ENCODE measurements around the gene COBLL1.

Gene COBLL1

DNA sequence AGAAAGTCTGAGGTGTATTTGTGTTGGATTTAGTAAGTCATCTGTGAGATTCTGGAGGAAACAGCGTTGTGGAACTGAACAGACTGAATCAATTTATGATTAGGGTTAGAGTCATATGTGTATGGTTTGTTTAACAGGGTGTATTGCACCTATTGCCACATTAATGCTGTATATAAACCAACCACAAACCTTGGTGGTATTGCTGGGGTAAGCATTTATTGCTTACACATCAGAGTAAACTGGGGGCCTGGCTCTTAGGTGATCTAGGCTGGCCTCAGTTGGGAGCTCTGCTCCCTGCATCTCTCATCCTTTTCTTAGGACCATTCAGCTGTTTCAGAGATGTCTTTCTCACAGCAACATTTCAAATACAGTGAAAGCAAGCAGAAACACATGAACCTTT lies 160.6 kb downstream of the COBLL1 start:
- no peak for DNase-seq (ENCODE audit: low read depth)

GRCh38 chr2:164678631-164679149 lies 162.9 kb downstream of the COBLL1 start:
- DNase-seq (ENCODE audit: low read depth), result no peak

DNA sequence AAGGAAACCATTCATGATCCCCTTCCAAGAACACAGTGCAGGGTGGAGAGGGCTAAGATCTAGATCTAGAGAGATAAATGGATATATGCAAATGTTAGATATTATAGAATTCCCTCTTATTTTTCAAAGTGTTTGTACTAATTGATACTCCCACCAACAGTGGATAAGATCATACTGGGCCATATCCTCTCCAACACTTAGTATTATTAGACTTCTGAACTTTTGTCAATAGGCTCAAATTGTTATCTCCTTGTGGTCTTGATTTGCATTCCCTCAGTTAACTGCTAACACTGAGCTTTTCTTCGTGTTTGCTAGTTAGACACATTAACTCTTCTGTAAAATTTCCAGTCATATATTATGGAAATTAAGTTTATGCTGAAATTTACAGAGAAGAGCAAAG lies 163.9 kb downstream of the COBLL1 start:
- DNase-seq (ENCODE audit: low read depth), result no peak

- no peak for DNase-seq (ENCODE audit: low read depth)
Observed at GRCh38 chr2:164677271-164677670, 164.4 kb downstream of the COBLL1 start.

GRCh38 chr2:164675687-164676086 lies 165.9 kb downstream of the COBLL1 start:
- no peak for DNase-seq (ENCODE audit: low read depth)

DNA sequence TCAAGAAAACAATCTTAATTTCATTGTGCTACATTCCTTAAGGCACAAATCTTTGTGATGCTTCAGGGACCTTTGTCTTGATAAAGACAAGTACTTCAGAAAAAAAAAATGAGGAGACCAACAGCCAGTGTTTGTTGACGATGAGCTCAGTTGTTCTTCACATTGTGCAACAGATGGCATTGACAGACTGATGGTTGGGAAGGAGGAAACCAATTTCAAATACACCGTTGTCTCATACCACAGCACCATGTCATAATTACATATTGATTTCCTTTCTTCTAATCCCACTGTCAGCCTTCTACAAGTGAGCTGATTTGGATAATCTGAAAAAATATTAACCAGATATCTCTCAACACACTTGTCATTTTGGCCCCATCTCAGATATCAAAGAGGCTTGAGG lies 166.6 kb downstream of the COBLL1 start:
- no peak for DNase-seq (ENCODE audit: low read depth)

GRCh38 chr2:164671664-164672396 lies 169.8 kb downstream of the COBLL1 start:
- DNase-seq (ENCODE audit: low read depth), result no peak

DNA sequence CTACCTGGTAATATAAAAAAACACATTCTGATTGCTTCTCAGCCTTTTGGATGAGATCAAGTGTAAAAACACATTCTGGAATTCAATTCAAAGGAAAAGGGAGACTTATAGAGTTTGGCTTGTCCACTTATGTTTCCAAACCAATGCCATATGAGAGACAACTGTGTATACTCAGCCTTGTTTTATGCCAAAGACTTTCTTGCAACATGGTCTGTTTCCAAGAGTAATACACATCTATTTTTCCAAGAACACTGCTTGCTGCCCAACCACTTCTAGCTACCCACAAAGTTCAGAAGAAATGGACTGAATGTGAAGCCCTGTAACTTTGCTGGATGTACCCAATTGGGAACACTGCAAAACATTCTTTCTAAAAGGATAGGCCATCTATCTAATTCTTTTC lies 172.3 kb downstream of the COBLL1 start:
- no peak for DNase-seq (ENCODE audit: low read depth)

DNA sequence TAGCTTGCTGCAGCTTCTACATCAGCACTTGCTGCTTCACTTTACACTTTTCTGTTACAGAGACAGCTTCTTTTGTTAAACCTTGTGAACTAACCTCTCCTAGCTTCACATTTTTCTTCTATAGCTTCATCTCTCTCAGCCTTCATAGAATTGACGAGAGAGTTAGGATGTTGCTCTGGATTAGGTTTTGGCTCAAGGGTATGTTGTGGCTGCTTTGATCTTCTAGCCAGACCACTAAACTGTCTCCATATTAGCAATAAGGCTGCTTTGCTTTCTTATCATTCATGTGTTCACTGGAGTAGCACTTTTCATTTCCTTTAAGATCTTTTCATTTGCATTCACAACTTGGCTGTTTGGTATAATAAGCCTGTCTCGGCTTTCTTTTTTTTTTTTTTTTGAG lies 174.1 kb downstream of the COBLL1 start:
- no peak for DNase-seq (ENCODE audit: low read depth)

DNA sequence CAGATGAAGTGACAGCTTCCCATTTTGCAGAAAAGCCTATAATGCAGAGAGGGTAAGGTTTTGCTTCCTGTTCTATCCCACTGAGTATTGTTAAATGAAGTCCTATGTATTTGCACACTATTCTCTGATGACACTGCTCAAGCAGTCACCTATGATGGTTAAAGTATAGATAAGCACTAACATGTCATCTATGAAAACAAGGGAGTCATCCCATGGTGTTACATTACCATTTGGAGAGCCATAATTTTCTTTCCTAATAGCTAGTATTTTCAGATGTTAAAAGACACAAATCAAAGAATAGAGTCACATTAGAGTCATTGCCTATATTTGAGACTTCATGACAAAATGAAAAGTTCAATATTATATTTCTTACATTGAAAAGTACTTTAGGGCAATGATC lies 177.6 kb downstream of the COBLL1 start:
- DNase-seq (ENCODE audit: low read depth), result no peak

GRCh38 chr2:164662868-164663631 lies 178.6 kb downstream of the COBLL1 start:
- no peak for DNase-seq (ENCODE audit: low read depth)

- DNase-seq (ENCODE audit: low read depth), result no peak
Observed at GRCh38 chr2:164662066-164662465, 179.6 kb downstream of the COBLL1 start.

DNA sequence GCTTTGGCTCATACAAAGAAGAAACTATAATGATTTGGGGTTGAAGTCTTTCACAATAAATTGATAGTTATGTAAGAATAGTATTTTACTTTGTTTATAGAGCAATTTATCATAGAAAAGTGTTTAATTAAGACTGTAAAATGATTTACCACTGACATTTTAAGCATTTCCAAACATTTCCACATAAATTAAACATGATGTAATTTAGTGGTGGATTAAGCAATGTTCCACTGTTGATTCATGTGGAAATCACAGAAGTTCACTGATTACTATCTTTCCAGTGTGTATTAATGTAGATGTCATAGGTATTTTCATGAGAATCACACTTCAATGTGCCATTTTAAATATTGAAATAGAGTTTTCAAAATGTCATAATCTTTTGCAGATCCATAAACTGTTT lies 180.3 kb downstream of the COBLL1 start:
- DNase-seq (ENCODE audit: low read depth), result no peak

DNA sequence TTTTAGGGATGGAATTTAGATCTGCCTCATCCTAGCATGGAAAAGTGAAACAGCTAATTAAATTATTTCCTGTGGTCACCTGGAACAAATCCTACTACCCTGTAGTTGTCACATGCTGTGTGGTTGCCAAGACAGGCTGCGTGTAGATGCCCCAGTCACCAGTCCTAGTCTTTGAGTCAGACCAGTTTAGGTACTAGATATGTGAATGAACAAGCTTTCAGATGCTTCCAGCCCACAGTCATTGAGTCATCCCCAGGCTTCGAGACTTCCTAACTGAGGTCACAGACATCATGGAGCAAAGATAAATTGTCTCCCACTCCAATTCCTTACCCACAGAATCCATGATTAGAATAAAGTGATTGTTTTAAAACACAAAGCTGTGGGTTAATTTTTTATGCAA lies 184.5 kb downstream of the COBLL1 start:
- DNase-seq (ENCODE audit: low read depth), result no peak

- no peak for DNase-seq (ENCODE audit: low read depth)
Observed at GRCh38 chr2:164655750-164656149, 185.9 kb downstream of the COBLL1 start.

- no peak for DNase-seq (ENCODE audit: low read depth)
Observed at GRCh38 chr2:164655336-164655735, 186.3 kb downstream of the COBLL1 start.

- DNase-seq (ENCODE audit: low read depth), result no peak
Observed at GRCh38 chr2:164651361-164651760, 190.3 kb downstream of the COBLL1 start.

DNA sequence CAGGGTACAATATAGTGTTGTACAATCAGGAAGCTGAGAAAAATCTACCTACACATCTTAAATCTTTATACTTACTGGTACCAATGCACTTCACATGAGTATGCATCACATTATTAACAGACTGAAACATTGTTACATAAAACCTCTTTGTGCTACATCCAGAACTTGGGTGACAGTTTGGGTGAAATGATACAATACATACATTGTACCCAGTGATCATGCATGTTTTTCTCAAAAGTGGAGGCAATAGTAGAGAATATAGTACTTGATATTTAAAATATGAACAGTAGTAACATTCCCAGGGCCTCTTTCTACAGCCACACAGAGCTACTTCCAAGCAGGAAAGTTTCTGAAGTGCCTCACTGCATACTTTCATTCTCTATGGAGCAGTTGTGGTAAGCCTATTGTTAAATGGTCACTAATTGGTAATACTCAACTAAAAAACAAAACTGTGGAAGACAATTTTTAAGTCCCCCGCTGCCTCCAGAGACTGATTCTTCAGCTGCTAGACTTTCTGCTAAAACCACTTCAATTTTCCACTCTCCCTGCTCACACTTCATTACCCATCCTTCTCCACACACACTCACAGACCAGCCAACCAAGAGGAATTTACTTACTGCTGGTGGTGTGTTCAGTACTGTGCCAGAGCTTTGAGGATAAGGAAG lies 197.5 kb downstream of the COBLL1 start:
- DNase-seq (ENCODE audit: low read depth), result no peak

- DNase-seq (ENCODE audit: low read depth), result no peak
Observed at GRCh38 chr2:164642946-164643555, 198.6 kb downstream of the COBLL1 start.

- DNase-seq (ENCODE audit: low read depth), result no peak
Observed at GRCh38 chr2:164642268-164642667, 199.4 kb downstream of the COBLL1 start.

Data from stimulated activated CD8-positive, alpha-beta memory T cell treated with anti-CD3 and anti-CD28 coated beads, Interleukin-15, amount 100 ng/mL, for 24 hours (primary cell).